K562 (cell line): ENCODE results near the gene UBXN10. TPM values are rescaled to one million over a fixed set of nuclear protein-coding genes. Genes with fewer than 3 reads are reported as not detected.

Source experiments
- ATAC-seq: fragments of 200-7000 bp; cut with Tn5 transposase; 3 replicates; pipeline ENCODE4 v1.9.1; 2020; ENCODE audit warnings: moderate library complexity
- BruUV-seq: library from RNA; stranded (reverse); fragments of 400-500 nt; replicated peaks from 2 replicates; lab custom pipeline; 2021; lab: Mats Ljungman, UMichigan
- CTCF ChIA-PET: fragments of 300-600 bp; formaldehyde crosslinking; extraction: SDS; loops from one replicate; lab custom pipeline; 2021; ENCODE audit warnings: low intra/inter-chr PET ratio; lab: Yijun Ruan, JAX
- POLR2A ChIA-PET: fragments of 300-600, 350-650 bp; sonication (Branson Sonifier 250); formaldehyde crosslinking; extraction: SDS; loops from one replicate; lab custom pipeline; 2021; ENCODE audit warnings: antibody characterized with exemption, inconsistent platforms; lab: Yijun Ruan, JAX
- DNase-seq, 4 experiments: peaks; one replicate each; pipeline versions ENCODE4 v3.0.0 to v3.0.0-alpha.2; 2011 to 2018; ENCODE audit warnings: low spot score in 3 of 4, mixed read lengths in 3 of 4; ENCODE audit errors: extremely low read depth in 1 of 4
- FAIRE-seq: peaks from 2 replicates; lab custom pipeline; 2011; peaks lifted over from hg19 to GRCh38; lab: Jason Lieb, UNC
- H2AFZ ChIP-seq: 2 replicates; pipeline ENCODE4 v1.6.0; 2011; ENCODE audit warnings: low read depth, low read length, control low read depth, inconsistent platforms
- H3K27ac ChIP-seq: fragments of 200-600 bp; 3 replicates; pipeline ENCODE4 v1.8.0; 2011; ENCODE audit warnings: low read depth, mild to moderate bottlenecking, control low read depth, inconsistent platforms, low read length, moderate library complexity, mixed read lengths; ENCODE audit errors: extremely low read depth
- H3K27me3 ChIP-seq, 2 experiments: fragments of 300-600 bp in 1 of 2; 2 replicates in 1 of 2; 3 replicates in 1 of 2; pipeline versions ENCODE4 v1.6.0 to v1.8.0; 2011; ENCODE audit warnings: inconsistent platforms in 2 of 2, low read length in 2 of 2, mild to moderate bottlenecking in 1 of 2, mixed read lengths in 1 of 2, moderate library complexity in 1 of 2; ENCODE audit not compliant: control insufficient read depth in 2 of 2, insufficient read depth in 2 of 2
- H3K36me3 ChIP-seq: fragments of 300-600 bp; 3 replicates; pipeline ENCODE4 v1.8.0; 2011; ENCODE audit warnings: mild to moderate bottlenecking, low read length, inconsistent platforms; ENCODE audit not compliant: control insufficient read depth, insufficient read depth
- H3K4me1 ChIP-seq, 2 experiments: fragments of 200-600 bp in 1 of 2; replicated peaks in 1 of 2; 2 replicates in 1 of 2; 3 replicates in 1 of 2; pipeline versions ENCODE4 v1.5.1 to v1.8.0; 2011; ENCODE audit warnings: inconsistent platforms in 2 of 2, low read length in 2 of 2, mild to moderate bottlenecking in 1 of 2, mixed read lengths in 1 of 2, moderate library complexity in 1 of 2; ENCODE audit not compliant: control insufficient read depth in 2 of 2, insufficient read depth in 2 of 2
- H3K4me2 ChIP-seq: 2 replicates; pipeline ENCODE4 v1.6.1; 2011; ENCODE audit warnings: low read length, control low read depth, inconsistent platforms, mixed read lengths; ENCODE audit not compliant: insufficient read depth
- H3K4me3 ChIP-seq: fragments of 200-600 bp; sonication (generic), shearing (Covaris generic); 2 replicates; pipeline ENCODE4 v1.5.1; 2016; ENCODE audit warnings: control low read depth, inconsistent platforms
- H3K79me2 ChIP-seq: fragments of 200-600 bp; 3 replicates; pipeline ENCODE4 v1.8.0; 2011; ENCODE audit warnings: low read length, inconsistent platforms; ENCODE audit not compliant: control insufficient read depth, insufficient read depth
- H3K9ac ChIP-seq, 2 experiments: 2 replicates each; pipeline versions ENCODE4 v1.6.0 to v1.6.1; 2011; ENCODE audit warnings: low read depth in 2 of 2, low read length in 2 of 2, control low read depth in 1 of 2, inconsistent platforms in 1 of 2, mild to moderate bottlenecking in 1 of 2, mixed read lengths in 1 of 2; ENCODE audit not compliant: insufficient read depth in 1 of 2
- H3K9me1 ChIP-seq: one replicate; pipeline ENCODE4 v1.6.0; 2011; ENCODE audit warnings: inconsistent platforms, mild to moderate bottlenecking, low read length, moderate library complexity; ENCODE audit not compliant: control insufficient read depth, insufficient read depth
- H3K9me3 ChIP-seq: replicated peaks from 2 replicates; pipeline ENCODE4 v1.5.1; 2011; ENCODE audit warnings: low read depth, low read length, inconsistent platforms; ENCODE audit not compliant: control insufficient read depth, insufficient read depth
- H4K20me1 ChIP-seq: replicated peaks from 2 replicates; pipeline ENCODE4 v1.6.1; 2011; ENCODE audit warnings: low read length, inconsistent platforms, mixed read lengths; ENCODE audit not compliant: control insufficient read depth, insufficient read depth
- ETV1 ChIP-seq: fragments of 450-650 bp; conservative IDR thresholded peaks from 2 replicates; pipeline ENCODE4 v1.6.1; 2016; ENCODE audit warnings: missing genetic modification characterization, control low read depth, low read depth, missing compliant biosample characterization
- GABPA ChIP-seq: fragments of 200-800 bp; sonication (Bioruptor generic); conservative IDR thresholded peaks from 2 replicates; pipeline ENCODE4 v1.6.1; 2016; ENCODE audit warnings: low read depth, missing genetic modification characterization, missing compliant biosample characterization
- GTF2F1 ChIP-seq: IDR thresholded peaks from 2 replicates; pipeline ENCODE4 v1.6.1; 2011; ENCODE audit warnings: low read depth, low read length, improper control_type of control experiment
- MAFF ChIP-seq: IDR thresholded peaks from 2 replicates; pipeline ENCODE4 v1.6.1; 2012; ENCODE audit warnings: low read length, improper control_type of control experiment
- NFIC ChIP-seq: fragments of 450-650 bp; IDR thresholded peaks from 2 replicates; pipeline ENCODE4 v1.6.1; 2017; ENCODE audit warnings: mild to moderate bottlenecking, inconsistent platforms
- POLR3A ChIP-seq: IDR thresholded peaks from 2 replicates; pipeline ENCODE4 v1.6.1; 2011; ENCODE audit warnings: borderline replicate concordance, mild to moderate bottlenecking, moderate library complexity; ENCODE audit not compliant: insufficient read length, insufficient read depth; ENCODE audit errors: extremely low read depth
- TCF3 ChIP-seq: sonication (generic); formaldehyde crosslinking; IDR thresholded peaks from 2 replicates; pipeline ENCODE4 v1.4.0; 2020; ENCODE audit warnings: mild to moderate bottlenecking, missing genetic modification reagents
- ZNF124 ChIP-seq: sonication (generic); formaldehyde crosslinking; IDR thresholded peaks from 2 replicates; pipeline ENCODE4 v1.8.1; 2022; ENCODE audit warnings: missing genetic modification reagents
- WGBS: fragments of 100-300 bp; shearing (Covaris generic); methylation state at CpG from one replicate; pipeline ENCODE4 v1.1.6; 2016; ENCODE audit warnings: low coverage, mixed read lengths; ENCODE audit not compliant: insufficient coverage; ENCODE audit errors: missing lambda C conversion rate; 5-methylcytosine and 5-hydroxymethylcytosine counted together
- in situ Hi-C: fragments of 300-500 bp; cut with MboI; formaldehyde crosslinking; loops from 4 replicates; pipeline ENCODE4 v1.15.0; 2018; ENCODE audit warnings: inconsistent platforms, mixed read lengths
- intact Hi-C: fragments of 100-400 bp; cut with micrococcal nuclease; formaldehyde crosslinking; loops from 2 replicates; pipeline ENCODE4 v1.14.2; 2022
- polyA plus RNA-seq, 8 experiments: library from polyadenylated mRNA; depleted of rRNA in 4 of 8; stranded (reverse) in 5 of 8; unstranded in 3 of 8; fragments of >200 nt; fragmentation: Nextera tagmentation in 2 of 8; fragmentation: Illumina TruSeq in 1 of 8; extraction: Ambion mirVana in 2 of 8; extraction: Trizol in 1 of 8; gene quantifications; 2 replicates each; pipeline versions ENCODE4 v1.2.1 to v1.2.3, GENCODE V29; 2011 to 2014; ENCODE audit warnings: inconsistent platforms in 1 of 8, missing spikeins in 1 of 8
- total RNA-seq, 7 experiments: library from RNA; depleted of rRNA in 6 of 7; stranded (reverse); fragments of >200 nt in 6 of 7; fragmentation: Illumina TruSeq in 2 of 7; extraction: Trizol in 2 of 7; gene quantifications; 2 replicates each; pipeline versions ENCODE4 v1.2.1 to v1.2.3, GENCODE V29; 2011 to 2021; ENCODE audit warnings: low replicate concordance in 1 of 7
- TF ChIP-seq, protein P1 (sequence below): sonication (generic); formaldehyde crosslinking; IDR thresholded peaks from 2 replicates; pipeline ENCODE4 v1.9.0; 2022; ENCODE audit warnings: mild to moderate bottlenecking, missing genetic modification reagents
- TF ChIP-seq, protein P2 (sequence below), 3 experiments: IDR thresholded peaks in 2 of 3; conservative IDR thresholded peaks in 1 of 3; 2 replicates each; pipeline ENCODE4 v1.5.1; 2011 to 2012; ENCODE audit warnings: low read length in 3 of 3, mild to moderate bottlenecking in 3 of 3, control low read depth in 2 of 3, improper control_type of control experiment in 1 of 3, inconsistent platforms in 1 of 3, low read depth in 1 of 3, mixed read lengths in 1 of 3, moderate library complexity in 1 of 3; ENCODE audit not compliant: insufficient read depth in 2 of 3
- TF ChIP-seq, protein P3 (sequence below), 2 experiments: fragments of 450-650 bp in 1 of 2; sonication (generic) in 1 of 2; formaldehyde crosslinking in 1 of 2; IDR thresholded peaks in 1 of 2; conservative IDR thresholded peaks in 1 of 2; 2 replicates each; pipeline versions ENCODE4 v1.6.1 to v1.8.1; 2016 to 2023; ENCODE audit warnings: mild to moderate bottlenecking in 2 of 2, moderate library complexity in 2 of 2, inconsistent platforms in 1 of 2, missing genetic modification reagents in 1 of 2

Gene UBXN10
- total and polyA plus RNA-seq, 9 of the 15 experiments (the other 6 are each of a cell fraction or from before 2014, with no cell fraction given) = 10.7 to 17.7 (median 13.6) TPM

DNA sequence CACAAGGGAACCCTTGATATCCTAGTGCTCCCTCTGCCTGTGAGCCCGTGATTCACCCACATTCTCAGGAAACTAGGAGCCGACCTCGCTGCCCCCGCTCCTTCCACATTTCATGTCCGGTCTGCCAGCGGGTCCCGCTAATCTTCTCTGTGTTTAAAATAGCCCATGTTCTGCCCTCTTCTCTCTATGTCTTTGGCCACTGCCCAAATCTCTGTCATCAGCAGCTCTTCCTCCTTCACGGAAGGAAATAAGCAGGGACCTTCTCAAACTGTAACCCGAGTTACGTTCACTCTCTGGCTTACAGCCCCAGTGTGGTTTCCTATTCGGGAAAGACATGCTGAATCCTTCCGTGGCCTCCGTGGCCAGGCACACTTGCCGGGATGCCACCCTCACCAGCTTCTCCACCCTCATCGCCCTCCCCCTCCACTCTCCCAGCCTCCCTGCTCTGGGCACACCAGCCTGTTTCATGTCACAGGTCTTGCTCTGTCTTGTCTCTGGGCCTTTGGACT lies 21.1 kb upstream of the UBXN10 start:
- H4K20me1 ChIP-seq = no peaks in the 10 kb centered on the region
- H2AFZ ChIP-seq = no peak overlapping the region
- CTCF ChIA-PET = interaction anchor here (0.6 kb wide), 1 partner anchor 64 kb away, joined by 3 read pairs; no protein-coding TSS in a partner anchor
- FAIRE-seq = no peak
- no peak for DNase-seq
- intact Hi-C loops (loop anchor here (2.0 to 5.0 kb wide), 4 partner anchors 20 to 328 kb away; no protein-coding TSS in a partner anchor), in situ Hi-C loops (no loop called here)
- H3K4me3 ChIP-seq = no peak overlapping the region
- peaks cover 0 to 19% of the 10 kb centered on the region in 2 experiments; a peak in 3 of 5 replicates for H3K27me3 ChIP-seq
- TF ChIP-seq MAFF = no peak
- peak; percentile 32; the same call in 1 of the 2 replicates for TF ChIP-seq NFIC
- TF ChIP-seq, protein P1, sequence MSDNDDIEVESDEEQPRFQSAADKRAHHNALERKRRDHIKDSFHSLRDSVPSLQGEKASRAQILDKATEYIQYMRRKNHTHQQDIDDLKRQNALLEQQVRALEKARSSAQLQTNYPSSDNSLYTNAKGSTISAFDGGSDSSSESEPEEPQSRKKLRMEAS (CRISPR knock-in tag) = no peak
- TF ChIP-seq GABPA (tag) = peak; percentile 24; the same call in 1 of the 2 replicates
- no peak for TF ChIP-seq GTF2F1
- TF ChIP-seq ETV1 (tag) = peak; percentile 42; the same call in 1 of the 2 replicates
- no peak for TF ChIP-seq TCF3 (CRISPR knock-in tag)
- TF ChIP-seq POLR3A = no peak
- TF ChIP-seq, protein P2, sequence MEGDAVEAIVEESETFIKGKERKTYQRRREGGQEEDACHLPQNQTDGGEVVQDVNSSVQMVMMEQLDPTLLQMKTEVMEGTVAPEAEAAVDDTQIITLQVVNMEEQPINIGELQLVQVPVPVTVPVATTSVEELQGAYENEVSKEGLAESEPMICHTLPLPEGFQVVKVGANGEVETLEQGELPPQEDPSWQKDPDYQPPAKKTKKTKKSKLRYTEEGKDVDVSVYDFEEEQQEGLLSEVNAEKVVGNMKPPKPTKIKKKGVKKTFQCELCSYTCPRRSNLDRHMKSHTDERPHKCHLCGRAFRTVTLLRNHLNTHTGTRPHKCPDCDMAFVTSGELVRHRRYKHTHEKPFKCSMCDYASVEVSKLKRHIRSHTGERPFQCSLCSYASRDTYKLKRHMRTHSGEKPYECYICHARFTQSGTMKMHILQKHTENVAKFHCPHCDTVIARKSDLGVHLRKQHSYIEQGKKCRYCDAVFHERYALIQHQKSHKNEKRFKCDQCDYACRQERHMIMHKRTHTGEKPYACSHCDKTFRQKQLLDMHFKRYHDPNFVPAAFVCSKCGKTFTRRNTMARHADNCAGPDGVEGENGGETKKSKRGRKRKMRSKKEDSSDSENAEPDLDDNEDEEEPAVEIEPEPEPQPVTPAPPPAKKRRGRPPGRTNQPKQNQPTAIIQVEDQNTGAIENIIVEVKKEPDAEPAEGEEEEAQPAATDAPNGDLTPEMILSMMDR (IDR thresholded peaks at IDR 0.05 in 2 of 3, conservative IDR thresholded peaks at IDR 0.05 in 1 of 3; ENCODE audit: insufficient read depth in 2 of 3, low read depth in 1 of 3, low read length in 3 of 3) = peak in 1 of 3 experiments; percentile 14; a peak in 1 of 6 replicates
- TF ChIP-seq ZNF124 (CRISPR knock-in tag) = no peak
- TF ChIP-seq, protein P3, sequence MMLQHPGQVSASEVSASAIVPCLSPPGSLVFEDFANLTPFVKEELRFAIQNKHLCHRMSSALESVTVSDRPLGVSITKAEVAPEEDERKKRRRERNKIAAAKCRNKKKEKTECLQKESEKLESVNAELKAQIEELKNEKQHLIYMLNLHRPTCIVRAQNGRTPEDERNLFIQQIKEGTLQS (IDR thresholded peaks at IDR 0.05) = no peak
- TF ChIP-seq, protein P3 (CRISPR knock-in tag; conservative IDR thresholded peaks at IDR 0.05) = no peak
- no peak overlapping the region for H3K27ac ChIP-seq
- no peaks in the 10 kb centered on the region for H3K36me3 ChIP-seq
- H3K9me1 ChIP-seq = no peaks in the 10 kb centered on the region
- WGBS = 7% methylated on average over 15 of the region's 15 CpGs
- no peak overlapping the region for H3K4me2 ChIP-seq
- BruUV-seq = no TSS peak
- H3K9ac ChIP-seq = no peak overlapping the region
- peaks cover 0 to 6% of the 10 kb centered on the region in 2 experiments; a peak in 2 of 5 replicates for H3K4me1 ChIP-seq
- H3K79me2 ChIP-seq = no peaks in the 10 kb centered on the region
- ATAC-seq = no peak
- H3K9me3 ChIP-seq = peaks cover 9% of the 10 kb centered on the region
- POLR2A ChIA-PET = no interaction called here
